Osteoblast (primary cell): ENCODE measurements around the gene CMSS1. TPM values are rescaled to one million over a fixed set of nuclear protein-coding genes. Genes with fewer than 3 reads are reported as not detected.
A peak's percentile ranks its signal among the peaks of the same experiment; 100 is the strongest.

Experiments used
- DNase-seq: peaks from one replicate; pipeline ENCODE4 v3.0.0; 2011; ENCODE audit warnings: low spot score, mixed read lengths; ENCODE audit not compliant: insufficient read length; ENCODE audit errors: missing footprints
- H2AFZ ChIP-seq: 2 replicates; pipeline ENCODE4 v1.6.0; 2011; ENCODE audit warnings: mild to moderate bottlenecking, low read length
- H3K27ac ChIP-seq: 2 replicates; pipeline ENCODE4 v1.5.1; 2011; ENCODE audit warnings: mild to moderate bottlenecking, low read depth, low read length, moderate library complexity
- H3K27me3 ChIP-seq: 2 replicates; pipeline ENCODE4 v1.6.0; 2012; ENCODE audit warnings: mild to moderate bottlenecking, control low read depth, inconsistent platforms, low read length, moderate library complexity; ENCODE audit not compliant: insufficient read depth
- H3K36me3 ChIP-seq: 2 replicates; pipeline ENCODE4 v1.5.1; 2011; ENCODE audit warnings: mild to moderate bottlenecking, low read length, control low read depth, moderate library complexity; ENCODE audit not compliant: insufficient read depth
- H3K4me1 ChIP-seq: 2 replicates; pipeline ENCODE4 v1.5.1; 2011; ENCODE audit warnings: mild to moderate bottlenecking, low read length, control low read depth, moderate library complexity; ENCODE audit not compliant: insufficient read depth
- H3K4me2 ChIP-seq: 2 replicates; pipeline ENCODE4 v1.6.0; 2011; ENCODE audit warnings: mild to moderate bottlenecking, low read length; ENCODE audit not compliant: insufficient read depth
- H3K4me3 ChIP-seq: fragments of 200-600 bp; sonication (generic); 3 replicates; pipeline ENCODE4 v1.5.1; 2012; ENCODE audit warnings: mild to moderate bottlenecking, low read length, inconsistent platforms; ENCODE audit not compliant: insufficient read depth
- H3K79me2 ChIP-seq: 2 replicates; pipeline ENCODE4 v1.6.0; 2012; ENCODE audit warnings: mild to moderate bottlenecking, low read length, control low read depth, inconsistent platforms; ENCODE audit not compliant: insufficient read depth
- H3K9me3 ChIP-seq: 2 replicates; pipeline ENCODE4 v1.5.1; 2011; ENCODE audit warnings: low read depth, low read length, control low read depth
- H4K20me1 ChIP-seq: 2 replicates; pipeline ENCODE4 v1.6.0; 2012; ENCODE audit warnings: mild to moderate bottlenecking, low read length, control low read depth; ENCODE audit not compliant: insufficient read depth
- total RNA-seq: library from RNA; depleted of rRNA; stranded (reverse); fragments of >200 nt; gene quantifications from 2 replicates; pipeline ENCODE4 v1.2.3, GENCODE V29; 2012
- TF ChIP-seq, protein P1 (sequence below): IDR thresholded peaks from 2 replicates; pipeline ENCODE4 v1.5.1; 2011; ENCODE audit warnings: mild to moderate bottlenecking, low read depth, low read length, moderate library complexity; ENCODE audit errors: extremely low read depth

CMSS1 gene
- total RNA-seq, 1 donor: 15.9 TPM

DNA sequence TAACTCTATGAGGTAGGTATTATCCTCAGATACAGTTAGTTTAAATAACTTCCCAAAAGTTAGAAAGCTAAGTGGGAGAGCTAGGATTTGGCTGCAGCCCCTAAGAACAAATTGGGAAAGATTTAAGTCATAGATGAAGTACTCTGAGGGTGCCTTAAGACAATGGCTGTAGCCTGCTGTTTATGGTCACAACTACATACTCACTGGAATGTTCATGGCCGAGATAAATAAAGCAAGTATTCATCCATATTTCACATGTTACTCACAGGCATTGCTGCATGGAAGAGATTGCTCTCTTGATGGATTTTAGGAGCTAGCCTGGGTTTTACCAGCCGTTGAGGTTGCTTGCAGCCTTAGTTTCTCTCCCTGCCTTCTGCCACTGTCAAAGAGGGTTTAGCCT, 145.0 kb downstream of the CMSS1 start:
- Histone ChIP-seq H3K79me2 (no peaks in the 10 kb centered on the region), H3K36me3 (no peaks in the 10 kb centered on the region), H3K9me3 (no peaks in the 10 kb centered on the region), H3K27ac (peak overlapping the region; percentile 69), H3K4me2 (peak overlapping the region; percentile 30), H2AFZ (peak overlapping the region; percentile 4), H3K27me3 (no peaks in the 10 kb centered on the region), H3K4me3 (no peak overlapping the region), H4K20me1 (no peaks in the 10 kb centered on the region), H3K4me1 (peaks cover 41% of the 10 kb centered on the region)
- DNase-seq: peak; percentile 77
- TF ChIP-seq, protein P1, sequence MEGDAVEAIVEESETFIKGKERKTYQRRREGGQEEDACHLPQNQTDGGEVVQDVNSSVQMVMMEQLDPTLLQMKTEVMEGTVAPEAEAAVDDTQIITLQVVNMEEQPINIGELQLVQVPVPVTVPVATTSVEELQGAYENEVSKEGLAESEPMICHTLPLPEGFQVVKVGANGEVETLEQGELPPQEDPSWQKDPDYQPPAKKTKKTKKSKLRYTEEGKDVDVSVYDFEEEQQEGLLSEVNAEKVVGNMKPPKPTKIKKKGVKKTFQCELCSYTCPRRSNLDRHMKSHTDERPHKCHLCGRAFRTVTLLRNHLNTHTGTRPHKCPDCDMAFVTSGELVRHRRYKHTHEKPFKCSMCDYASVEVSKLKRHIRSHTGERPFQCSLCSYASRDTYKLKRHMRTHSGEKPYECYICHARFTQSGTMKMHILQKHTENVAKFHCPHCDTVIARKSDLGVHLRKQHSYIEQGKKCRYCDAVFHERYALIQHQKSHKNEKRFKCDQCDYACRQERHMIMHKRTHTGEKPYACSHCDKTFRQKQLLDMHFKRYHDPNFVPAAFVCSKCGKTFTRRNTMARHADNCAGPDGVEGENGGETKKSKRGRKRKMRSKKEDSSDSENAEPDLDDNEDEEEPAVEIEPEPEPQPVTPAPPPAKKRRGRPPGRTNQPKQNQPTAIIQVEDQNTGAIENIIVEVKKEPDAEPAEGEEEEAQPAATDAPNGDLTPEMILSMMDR: no peak

DNA sequence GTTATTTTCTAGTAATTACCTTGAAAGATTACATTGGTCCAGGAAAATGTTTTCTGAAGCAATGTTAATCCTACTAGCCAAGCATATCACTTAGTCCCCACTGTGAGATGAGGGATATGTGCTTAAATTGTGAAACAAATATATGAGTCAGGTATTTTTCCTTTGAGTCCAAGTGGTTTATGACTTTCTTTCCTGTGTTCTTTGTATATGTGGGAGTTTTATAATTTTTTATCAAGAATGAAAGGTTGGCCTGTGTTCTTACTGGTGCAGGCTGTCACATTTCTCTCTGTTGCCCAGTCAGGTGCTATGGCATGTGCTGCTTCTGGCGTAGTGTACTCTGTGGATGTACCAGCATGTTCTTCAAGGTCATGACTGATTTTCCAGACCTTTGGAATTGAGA, 147.4 kb downstream of the CMSS1 start:
- Histone ChIP-seq H3K4me3 (no peak overlapping the region), H3K9me3 (no peaks in the 10 kb centered on the region), H3K4me2 (no peak overlapping the region), H4K20me1 (no peaks in the 10 kb centered on the region), H2AFZ (no peak overlapping the region), H3K36me3 (no peaks in the 10 kb centered on the region), H3K27ac (peak overlapping the region; percentile 61), H3K27me3 (no peaks in the 10 kb centered on the region), H3K4me1 (peaks cover 41% of the 10 kb centered on the region), H3K79me2 (no peaks in the 10 kb centered on the region)
- DNase-seq: peak; percentile 56
- TF ChIP-seq, protein P1: no peak

- no peaks in the 10 kb centered on the region for H3K36me3 ChIP-seq
Observed at GRCh38 chr3:99965681-99966408, 148.2 kb downstream of the CMSS1 start.

More at GRCh38 chr3:99965681-99966408, 148.2 kb downstream of the CMSS1 start:
- Histone ChIP-seq H3K79me2 (no peaks in the 10 kb centered on the region), H3K4me2 (no peak overlapping the region), H2AFZ (no peak overlapping the region), H3K4me1 (peaks cover 35% of the 10 kb centered on the region), H3K27me3 (no peaks in the 10 kb centered on the region), H3K4me3 (no peak overlapping the region), H3K27ac (peak overlapping the region; percentile 61), H3K9me3 (no peaks in the 10 kb centered on the region), H4K20me1 (no peaks in the 10 kb centered on the region)
- TF ChIP-seq, protein P1: no peak
- DNase-seq: no peak
